Endothelial cell of umbilical vein (primary cell): ENCODE results near the gene SLC5A9. TPM values are rescaled to one million over a fixed set of nuclear protein-coding genes. Genes with fewer than 3 reads are reported as not detected.

Experiments used
- BruUV-seq: library from RNA; stranded (reverse); fragments of 400-500 nt; replicated peaks from 2 replicates; lab custom pipeline; 2021; lab: Mats Ljungman, UMichigan
- CTCF ChIA-PET: fragments of 300-600, 350-600 bp; sonication (Branson Sonifier 250); formaldehyde crosslinking; loops from one replicate; lab custom pipeline; 2021; ENCODE audit warnings: antibody characterized with exemption, inconsistent platforms; lab: Charles Lee
- POLR2A ChIA-PET: fragments of 300-600, 350-600 bp; sonication (Branson Sonifier 250); formaldehyde crosslinking; loops from one replicate; lab custom pipeline; 2021; ENCODE audit warnings: antibody characterized with exemption, inconsistent platforms; lab: Charles Lee
- DNase-seq: peaks from one replicate; pipeline ENCODE4 v3.0.0-alpha.2; 2011; ENCODE audit warnings: low read depth, low spot score
- FAIRE-seq: peaks from 2 replicates; lab custom pipeline; 2011; peaks lifted over from hg19 to GRCh38; lab: Jason Lieb, UNC
- H2AFZ ChIP-seq: 2 replicates; pipeline ENCODE4 v1.6.0; 2012; ENCODE audit warnings: low read depth, low read length, control low read depth, inconsistent platforms
- H3K27ac ChIP-seq: 2 replicates; pipeline ENCODE4 v1.5.1; 2011; ENCODE audit warnings: low read depth, mild to moderate bottlenecking, control low read depth, low read length, moderate library complexity; ENCODE audit not compliant: insufficient read depth
- H3K27me3 ChIP-seq, 2 experiments: 2 replicates each; pipeline versions ENCODE4 v1.6.0 to v1.6.1; 2011; ENCODE audit warnings: low read length in 2 of 2, mixed read lengths in 1 of 2; ENCODE audit not compliant: control insufficient read depth in 2 of 2, insufficient read depth in 2 of 2
- H3K36me3 ChIP-seq, 2 experiments: 2 replicates in 1 of 2; 3 replicates in 1 of 2; pipeline ENCODE4 v1.5.1; 2011; ENCODE audit warnings: low read length in 2 of 2, mild to moderate bottlenecking in 1 of 2, moderate library complexity in 1 of 2; ENCODE audit not compliant: control insufficient read depth in 2 of 2, insufficient read depth in 2 of 2; ENCODE audit errors: extremely low read depth in 1 of 2
- H3K4me1 ChIP-seq: 3 replicates; pipeline ENCODE4 v1.5.1; 2011; ENCODE audit warnings: mild to moderate bottlenecking, low read length; ENCODE audit not compliant: control insufficient read depth, insufficient read depth; ENCODE audit errors: extremely low read depth
- H3K4me2 ChIP-seq: 2 replicates; pipeline ENCODE4 v1.6.1; 2011; ENCODE audit warnings: low read length, control low read depth, mixed read lengths; ENCODE audit not compliant: insufficient read depth
- H3K4me3 ChIP-seq, 3 experiments: fragments of 200-600 bp in 1 of 3; sonication (generic), shearing (Covaris generic) in 1 of 3; replicated peaks in 1 of 3; 2 replicates each; pipeline ENCODE4 v1.5.1; 2011 to 2016; ENCODE audit warnings: control low read depth in 3 of 3, low read length in 3 of 3, mild to moderate bottlenecking in 2 of 3, inconsistent platforms in 1 of 3, low read depth in 1 of 3, moderate library complexity in 1 of 3; ENCODE audit not compliant: insufficient read depth in 1 of 3
- H3K79me2 ChIP-seq: 2 replicates; pipeline ENCODE4 v1.6.0; 2012; ENCODE audit warnings: low read length, inconsistent platforms; ENCODE audit not compliant: control insufficient read depth, insufficient read depth
- H3K9ac ChIP-seq: replicated peaks from 2 replicates; pipeline ENCODE3; 2011; ENCODE audit warnings: low read length, control low read depth; ENCODE audit not compliant: insufficient read depth; ENCODE audit errors: extremely low read depth
- H3K9me1 ChIP-seq: replicated peaks from 3 replicates; pipeline ENCODE4 v1.6.0; 2011; ENCODE audit warnings: mild to moderate bottlenecking, low read length; ENCODE audit not compliant: control insufficient read depth, insufficient read depth; ENCODE audit errors: extremely low read depth
- H3K9me3 ChIP-seq: replicated peaks from 2 replicates; pipeline ENCODE4 v1.5.1; 2012; ENCODE audit warnings: low read length, inconsistent platforms; ENCODE audit not compliant: control insufficient read depth, insufficient read depth
- H4K20me1 ChIP-seq: replicated peaks from 2 replicates; pipeline ENCODE3; 2011; ENCODE audit warnings: mild to moderate bottlenecking, low read length; ENCODE audit not compliant: control insufficient read depth, insufficient read depth; ENCODE audit errors: extremely low read depth
- EZH2 ChIP-seq: IDR thresholded peaks from 2 replicates; pipeline ENCODE4 v1.6.1; 2012; ENCODE audit warnings: borderline replicate concordance, low read depth, mild to moderate bottlenecking, moderate library complexity, low read length, inconsistent platforms; ENCODE audit not compliant: severe bottlenecking
- FOS ChIP-seq: IDR thresholded peaks from 2 replicates; pipeline ENCODE4 v1.6.1; 2011; ENCODE audit warnings: mild to moderate bottlenecking, low read length, moderate library complexity, borderline replicate concordance; ENCODE audit not compliant: insufficient read depth
- GATA2 ChIP-seq: IDR thresholded peaks from 2 replicates; pipeline ENCODE4 v1.7.0; 2011; ENCODE audit warnings: low read depth, mild to moderate bottlenecking, moderate library complexity, mixed read lengths, low read length; ENCODE audit not compliant: insufficient read length, insufficient read depth
- JUN ChIP-seq: IDR thresholded peaks from 2 replicates; pipeline ENCODE4 v1.6.1; 2011; ENCODE audit warnings: borderline replicate concordance, low read depth; ENCODE audit not compliant: insufficient read length, insufficient read depth
- MYC ChIP-seq: IDR thresholded peaks from one replicate; pipeline ENCODE4 v1.6.1; 2011; ENCODE audit warnings: mild to moderate bottlenecking, low read depth, low read length
- POLR2A ChIP-seq: IDR thresholded peaks from 2 replicates; pipeline ENCODE4 v1.6.1; 2012; ENCODE audit warnings: low read depth, mild to moderate bottlenecking, control low read depth, low read length
- POLR2AphosphoS5 ChIP-seq: IDR thresholded peaks from 2 replicates; pipeline ENCODE4 v1.6.1; 2012; ENCODE audit warnings: low read depth, mild to moderate bottlenecking, control low read depth, low read length, moderate library complexity; ENCODE audit not compliant: insufficient read depth
- dilution Hi-C: fragments of 300-500 bp; cut with MboI; formaldehyde crosslinking; loops from one replicate; pipeline ENCODE4 v1.15.0; 2019; ENCODE audit warnings: low sequenced_read_pairs; ENCODE audit not compliant: extremely low pct_ligation_motif_present
- intact Hi-C: fragments of 100-400 bp; cut with micrococcal nuclease; formaldehyde crosslinking; loops from one replicate; pipeline ENCODE4 v1.10.0; 2022
- polyA plus RNA-seq, 4 experiments: library from polyadenylated mRNA; depleted of rRNA in 3 of 4; stranded (reverse) in 3 of 4; unstranded in 1 of 4; fragments of >200 nt; gene quantifications; 2 replicates each; pipeline versions ENCODE4 v1.2.1 to v1.2.3, GENCODE V29; 2011 to 2012; ENCODE audit warnings: missing spikeins in 1 of 4
- total RNA-seq: library from RNA; stranded (reverse); gene quantifications from 2 replicates; pipeline ENCODE4 v1.2.3, GENCODE V29; 2021
- TF ChIP-seq, protein P1 (sequence below), 2 donors: IDR thresholded peaks; 1 replicate in 1 of 2; 2 replicates in 1 of 2; pipeline ENCODE4 v1.5.1; 2011; ENCODE audit warnings: low read length in 2 of 2, mild to moderate bottlenecking in 2 of 2, moderate library complexity in 2 of 2, control low read depth in 1 of 2, inconsistent platforms in 1 of 2, low read depth in 1 of 2; ENCODE audit not compliant: insufficient read depth in 1 of 2; ENCODE audit errors: extremely low read depth in 1 of 2
- TF ChIP-seq, protein P2 (sequence below): IDR thresholded peaks from 2 replicates; pipeline ENCODE4 v1.6.1; 2011; ENCODE audit not compliant: insufficient read depth, insufficient read length

SLC5A9 gene
- total and polyA plus RNA-seq, 2 donors (not counting 3 experiments of a cell fraction or from before 2014, with no cell fraction given) = not detected

DNA sequence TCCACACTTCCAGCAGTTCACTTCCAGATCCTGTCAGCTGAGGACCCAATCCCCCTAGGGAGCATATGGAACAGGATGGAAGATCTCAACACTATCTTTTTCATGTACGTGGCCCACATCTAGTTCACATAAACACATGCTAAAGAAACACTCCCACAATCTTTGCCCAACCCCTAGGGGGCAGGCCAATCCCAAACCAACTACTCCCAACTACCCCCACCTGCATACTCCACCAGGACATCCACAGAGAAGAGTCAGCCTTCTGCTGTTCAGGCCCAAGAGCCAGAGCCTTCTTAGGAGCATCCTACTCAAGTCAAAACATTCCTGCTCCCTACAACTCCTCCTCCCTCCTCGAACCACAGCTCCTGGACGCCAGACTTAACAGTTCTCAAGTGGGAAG, 5.6 kb upstream of the SLC5A9 start:
- POLR2A ChIA-PET = no interaction called here
- Histone ChIP-seq H3K4me3 (no peak overlapping the region), H2AFZ (no peak overlapping the region), H3K4me2 (no peak overlapping the region), H3K4me1 (no peaks in the 10 kb centered on the region), H3K9ac (no peak overlapping the region), H3K9me3 (no peaks in the 10 kb centered on the region), H4K20me1 (no peaks in the 10 kb centered on the region), H3K27ac (no peak overlapping the region), H3K9me1 (no peaks in the 10 kb centered on the region), H3K79me2 (no peaks in the 10 kb centered on the region), H3K27me3 (peaks cover 0 to 1% of the 10 kb centered on the region in 2 experiments), H3K36me3 (no peaks in the 10 kb centered on the region)
- CTCF ChIA-PET = interaction anchor here (1.2 kb wide), 1 partner anchor 14 kb away, joined by 5 read pairs; no protein-coding TSS in a partner anchor
- no TSS peak for BruUV-seq
- no peak for TF ChIP-seq POLR2A
- TF ChIP-seq POLR2AphosphoS5 = no peak
- no peak for TF ChIP-seq JUN
- FAIRE-seq (no peak), DNase-seq (no peak)
- intact Hi-C loops (no loop called here), dilution Hi-C loops (no loop called here)

DNA sequence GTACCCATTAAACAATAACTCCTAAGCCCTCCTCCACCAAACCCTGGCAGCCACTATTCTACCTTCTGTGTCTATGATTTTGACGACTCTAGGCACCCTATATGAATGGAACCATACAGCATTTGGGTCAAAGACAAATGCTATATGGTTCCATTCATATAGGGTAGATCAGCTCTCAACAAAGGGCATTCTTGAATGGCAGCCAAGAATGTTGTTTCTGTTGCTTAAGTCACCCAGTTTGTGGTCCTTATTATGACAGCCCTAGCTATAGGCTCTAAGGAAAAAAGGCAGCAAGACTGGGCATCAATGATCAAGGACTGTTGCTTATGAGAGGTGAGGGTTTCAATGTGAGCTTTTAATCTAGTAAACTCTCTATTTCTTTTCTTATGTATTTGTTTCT, 4.7 kb upstream of the SLC5A9 start:
- Histone ChIP-seq H3K4me3 (no peak overlapping the region), H4K20me1 (no peaks in the 10 kb centered on the region), H3K79me2 (no peaks in the 10 kb centered on the region), H3K36me3 (no peaks in the 10 kb centered on the region), H3K9ac (no peak overlapping the region), H3K4me2 (no peak overlapping the region), H3K9me1 (no peaks in the 10 kb centered on the region), H3K4me1 (no peaks in the 10 kb centered on the region), H3K9me3 (no peaks in the 10 kb centered on the region), H3K27me3 (peaks cover 0 to 1% of the 10 kb centered on the region in 2 experiments), H3K27ac (no peak overlapping the region), H2AFZ (no peak overlapping the region)
- dilution Hi-C loops (no loop called here), intact Hi-C loops (no loop called here)
- BruUV-seq = no TSS peak
- CTCF ChIA-PET = interaction anchor here (1.2 kb wide), 1 partner anchor 15 kb away, joined by 5 read pairs; no protein-coding TSS in a partner anchor
- DNase-seq (no peak), FAIRE-seq (no peak)
- TF ChIP-seq JUN (no peak), POLR2AphosphoS5 (no peak), MYC (no peak), EZH2 (no peak), GATA2 (no peak), POLR2A (no peak), FOS (no peak)
- TF ChIP-seq, protein P1, sequence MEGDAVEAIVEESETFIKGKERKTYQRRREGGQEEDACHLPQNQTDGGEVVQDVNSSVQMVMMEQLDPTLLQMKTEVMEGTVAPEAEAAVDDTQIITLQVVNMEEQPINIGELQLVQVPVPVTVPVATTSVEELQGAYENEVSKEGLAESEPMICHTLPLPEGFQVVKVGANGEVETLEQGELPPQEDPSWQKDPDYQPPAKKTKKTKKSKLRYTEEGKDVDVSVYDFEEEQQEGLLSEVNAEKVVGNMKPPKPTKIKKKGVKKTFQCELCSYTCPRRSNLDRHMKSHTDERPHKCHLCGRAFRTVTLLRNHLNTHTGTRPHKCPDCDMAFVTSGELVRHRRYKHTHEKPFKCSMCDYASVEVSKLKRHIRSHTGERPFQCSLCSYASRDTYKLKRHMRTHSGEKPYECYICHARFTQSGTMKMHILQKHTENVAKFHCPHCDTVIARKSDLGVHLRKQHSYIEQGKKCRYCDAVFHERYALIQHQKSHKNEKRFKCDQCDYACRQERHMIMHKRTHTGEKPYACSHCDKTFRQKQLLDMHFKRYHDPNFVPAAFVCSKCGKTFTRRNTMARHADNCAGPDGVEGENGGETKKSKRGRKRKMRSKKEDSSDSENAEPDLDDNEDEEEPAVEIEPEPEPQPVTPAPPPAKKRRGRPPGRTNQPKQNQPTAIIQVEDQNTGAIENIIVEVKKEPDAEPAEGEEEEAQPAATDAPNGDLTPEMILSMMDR (IDR thresholded peaks at IDR 0.05; ENCODE audit: extremely low read depth in 1 of 2, insufficient read depth in 1 of 2, low read depth in 1 of 2, low read length in 2 of 2) = no peak
- TF ChIP-seq, protein P2, sequence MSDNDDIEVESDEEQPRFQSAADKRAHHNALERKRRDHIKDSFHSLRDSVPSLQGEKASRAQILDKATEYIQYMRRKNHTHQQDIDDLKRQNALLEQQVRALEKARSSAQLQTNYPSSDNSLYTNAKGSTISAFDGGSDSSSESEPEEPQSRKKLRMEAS = no peak
- POLR2A ChIA-PET = no interaction called here
